Liver (tissue), 3 donors: ENCODE data around the gene RPS6KA6.

ENCODE experiments used
- ATF3 ChIP-seq: IDR thresholded peaks from 2 replicates; pipeline ENCODE4 v1.6.1; 2016; ENCODE audit warnings: antibody characterized with exemption
- EGR1 ChIP-seq, 2 donors: IDR thresholded peaks; 2 replicates each; pipeline ENCODE4 v1.6.1; 2016 to 2018; ENCODE audit warnings: antibody characterized with exemption in 2 of 2, low read depth in 2 of 2
- FOXA2 ChIP-seq: IDR thresholded peaks from 2 replicates; pipeline ENCODE4 v1.6.1; 2016; ENCODE audit warnings: antibody characterized with exemption
- GABPA ChIP-seq, 2 donors: IDR thresholded peaks in 1 of 2; conservative IDR thresholded peaks in 1 of 2; 2 replicates each; pipeline ENCODE4 v1.6.1; 2016; ENCODE audit warnings: antibody characterized with exemption in 2 of 2, mild to moderate bottlenecking in 1 of 2, moderate library complexity in 1 of 2
- JUND ChIP-seq, 2 donors: IDR thresholded peaks; 2 replicates each; pipeline ENCODE4 v1.6.1; 2016; ENCODE audit warnings: antibody characterized with exemption in 2 of 2
- RAD21 ChIP-seq, 2 donors: IDR thresholded peaks; 2 replicates each; pipeline ENCODE4 v1.6.1; 2016; ENCODE audit warnings: antibody characterized with exemption in 2 of 2, mild to moderate bottlenecking in 2 of 2
- RXRA ChIP-seq, 2 donors: IDR thresholded peaks; 2 replicates each; pipeline ENCODE4 v1.6.1; 2017 to 2018; ENCODE audit warnings: antibody characterized with exemption in 2 of 2, mild to moderate bottlenecking in 1 of 2
- SP1 ChIP-seq: IDR thresholded peaks from 2 replicates; pipeline ENCODE4 v1.6.1; 2018; ENCODE audit warnings: antibody characterized with exemption, mild to moderate bottlenecking
- TAF1 ChIP-seq: conservative IDR thresholded peaks from 2 replicates; pipeline ENCODE4 v1.6.1; 2016; ENCODE audit warnings: antibody characterized with exemption, mild to moderate bottlenecking
- TF ChIP-seq, protein P1 (sequence below): IDR thresholded peaks from 2 replicates; pipeline ENCODE4 v1.6.1; 2016; ENCODE audit warnings: antibody characterized with exemption, mild to moderate bottlenecking
- TF ChIP-seq, protein P2 (sequence below): fragments of 150-350 bp; IDR thresholded peaks from 2 replicates; pipeline ENCODE4 v1.5.1; 2017; ENCODE audit warnings: improper control_type of control experiment, low read depth, low read length; ENCODE audit not compliant: missing input control
- TF ChIP-seq, protein P3 (sequence below): IDR thresholded peaks from 2 replicates; pipeline ENCODE4 v1.6.1; 2016; ENCODE audit warnings: antibody characterized with exemption
- donor health status: healthy.
- donor health status: healthy.

GRCh38 chrX:84155938-84156337 is 32.1 kb downstream of the RPS6KA6 start:
- TF ChIP-seq, protein P1, sequence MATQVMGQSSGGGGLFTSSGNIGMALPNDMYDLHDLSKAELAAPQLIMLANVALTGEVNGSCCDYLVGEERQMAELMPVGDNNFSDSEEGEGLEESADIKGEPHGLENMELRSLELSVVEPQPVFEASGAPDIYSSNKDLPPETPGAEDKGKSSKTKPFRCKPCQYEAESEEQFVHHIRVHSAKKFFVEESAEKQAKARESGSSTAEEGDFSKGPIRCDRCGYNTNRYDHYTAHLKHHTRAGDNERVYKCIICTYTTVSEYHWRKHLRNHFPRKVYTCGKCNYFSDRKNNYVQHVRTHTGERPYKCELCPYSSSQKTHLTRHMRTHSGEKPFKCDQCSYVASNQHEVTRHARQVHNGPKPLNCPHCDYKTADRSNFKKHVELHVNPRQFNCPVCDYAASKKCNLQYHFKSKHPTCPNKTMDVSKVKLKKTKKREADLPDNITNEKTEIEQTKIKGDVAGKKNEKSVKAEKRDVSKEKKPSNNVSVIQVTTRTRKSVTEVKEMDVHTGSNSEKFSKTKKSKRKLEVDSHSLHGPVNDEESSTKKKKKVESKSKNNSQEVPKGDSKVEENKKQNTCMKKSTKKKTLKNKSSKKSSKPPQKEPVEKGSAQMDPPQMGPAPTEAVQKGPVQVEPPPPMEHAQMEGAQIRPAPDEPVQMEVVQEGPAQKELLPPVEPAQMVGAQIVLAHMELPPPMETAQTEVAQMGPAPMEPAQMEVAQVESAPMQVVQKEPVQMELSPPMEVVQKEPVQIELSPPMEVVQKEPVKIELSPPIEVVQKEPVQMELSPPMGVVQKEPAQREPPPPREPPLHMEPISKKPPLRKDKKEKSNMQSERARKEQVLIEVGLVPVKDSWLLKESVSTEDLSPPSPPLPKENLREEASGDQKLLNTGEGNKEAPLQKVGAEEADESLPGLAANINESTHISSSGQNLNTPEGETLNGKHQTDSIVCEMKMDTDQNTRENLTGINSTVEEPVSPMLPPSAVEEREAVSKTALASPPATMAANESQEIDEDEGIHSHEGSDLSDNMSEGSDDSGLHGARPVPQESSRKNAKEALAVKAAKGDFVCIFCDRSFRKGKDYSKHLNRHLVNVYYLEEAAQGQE, result no peak
- TF ChIP-seq JUND (IDR thresholded peaks at IDR 0.05) (no peak), SP1 (no peak), RXRA (IDR thresholded peaks at IDR 0.05) (no peak), FOXA2 (no peak), GABPA (IDR thresholded peaks at IDR 0.05 in 1 of 2, conservative IDR thresholded peaks at IDR 0.05 in 1 of 2) (no peak), TAF1 (no peak), RAD21 (IDR thresholded peaks at IDR 0.05) (no peak), EGR1 (IDR thresholded peaks at IDR 0.05; ENCODE audit: low read depth in 2 of 2) (no peak), ATF3 (no peak)
- TF ChIP-seq, protein P2, sequence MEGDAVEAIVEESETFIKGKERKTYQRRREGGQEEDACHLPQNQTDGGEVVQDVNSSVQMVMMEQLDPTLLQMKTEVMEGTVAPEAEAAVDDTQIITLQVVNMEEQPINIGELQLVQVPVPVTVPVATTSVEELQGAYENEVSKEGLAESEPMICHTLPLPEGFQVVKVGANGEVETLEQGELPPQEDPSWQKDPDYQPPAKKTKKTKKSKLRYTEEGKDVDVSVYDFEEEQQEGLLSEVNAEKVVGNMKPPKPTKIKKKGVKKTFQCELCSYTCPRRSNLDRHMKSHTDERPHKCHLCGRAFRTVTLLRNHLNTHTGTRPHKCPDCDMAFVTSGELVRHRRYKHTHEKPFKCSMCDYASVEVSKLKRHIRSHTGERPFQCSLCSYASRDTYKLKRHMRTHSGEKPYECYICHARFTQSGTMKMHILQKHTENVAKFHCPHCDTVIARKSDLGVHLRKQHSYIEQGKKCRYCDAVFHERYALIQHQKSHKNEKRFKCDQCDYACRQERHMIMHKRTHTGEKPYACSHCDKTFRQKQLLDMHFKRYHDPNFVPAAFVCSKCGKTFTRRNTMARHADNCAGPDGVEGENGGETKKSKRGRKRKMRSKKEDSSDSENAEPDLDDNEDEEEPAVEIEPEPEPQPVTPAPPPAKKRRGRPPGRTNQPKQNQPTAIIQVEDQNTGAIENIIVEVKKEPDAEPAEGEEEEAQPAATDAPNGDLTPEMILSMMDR, result no peak
- TF ChIP-seq, protein P3, sequence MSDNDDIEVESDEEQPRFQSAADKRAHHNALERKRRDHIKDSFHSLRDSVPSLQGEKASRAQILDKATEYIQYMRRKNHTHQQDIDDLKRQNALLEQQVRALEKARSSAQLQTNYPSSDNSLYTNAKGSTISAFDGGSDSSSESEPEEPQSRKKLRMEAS, result no peak
